Nephron progenitor cell (in vitro differentiated cells): Measurements from ENCODE around the gene VCAN.
A peak's percentile ranks its signal among the peaks of the same experiment; 100 is the strongest.

Experiments
- DNase-seq: peaks from one replicate; pipeline ENCODE4 v3.0.0; 2021
- H3K27ac Mint-ChIP-seq: 2 replicates; pipeline ENCODE4 v1.8.0; 2021; ENCODE audit warnings: mild to moderate bottlenecking, moderate library complexity, mixed read lengths
- H3K27me3 Mint-ChIP-seq: 2 replicates; pipeline ENCODE4 v1.8.0; 2021; ENCODE audit warnings: mild to moderate bottlenecking, low read depth, mixed read lengths; ENCODE audit not compliant: poor library complexity
- H3K36me3 Mint-ChIP-seq: 2 replicates; pipeline ENCODE4 v1.8.0; 2021; ENCODE audit warnings: low read depth, mixed read lengths
- H3K4me1 Mint-ChIP-seq: 2 replicates; pipeline ENCODE4 v1.8.0; 2021; ENCODE audit warnings: mixed read lengths
- H3K4me3 Mint-ChIP-seq: 2 replicates; pipeline ENCODE4 v1.8.0; 2021; ENCODE audit warnings: mild to moderate bottlenecking, moderate library complexity, mixed read lengths
- H3K9me3 Mint-ChIP-seq: 2 replicates; pipeline ENCODE4 v1.8.0; 2021; ENCODE audit warnings: mild to moderate bottlenecking, moderate library complexity, mixed read lengths
- CTCF ChIP-seq: fragments of 200-600 bp; sonication (generic); IDR thresholded peaks from 2 replicates; pipeline ENCODE4 v1.5.0; 2021; ENCODE audit warnings: antibody characterized with exemption

Gene VCAN

GRCh38 chr5:83503662-83504061, 32.1 kb downstream of the VCAN start:
- Mint-ChIP-seq H3K27ac (no peak overlapping the region), H3K36me3 (peaks cover 100% of the 10 kb centered on the region), H3K27me3 (peaks cover 6% of the 10 kb centered on the region), H3K4me1 (no peaks in the 10 kb centered on the region), H3K9me3 (peaks cover 70% of the 10 kb centered on the region), H3K4me3 (no peak overlapping the region)
- no peak for DNase-seq
- TF ChIP-seq CTCF = no peak

GRCh38 chr5:83507431-83507830, 35.9 kb downstream of the VCAN start:
- Mint-ChIP-seq H3K4me3 (no peak overlapping the region), H3K27me3 (peaks cover 6% of the 10 kb centered on the region), H3K4me1 (peaks cover 7% of the 10 kb centered on the region), H3K27ac (peak overlapping the region; percentile 55), H3K9me3 (peaks cover 38% of the 10 kb centered on the region), H3K36me3 (peaks cover 92% of the 10 kb centered on the region)
- TF ChIP-seq CTCF = no peak
- DNase-seq = no peak

- no peak for DNase-seq
- Mint-ChIP-seq H3K27me3 (peaks cover 5% of the 10 kb centered on the region), H3K4me1 (peaks cover 7% of the 10 kb centered on the region), H3K9me3 (peaks cover 20% of the 10 kb centered on the region), H3K36me3 (peaks cover 89% of the 10 kb centered on the region), H3K27ac (peak overlapping the region; percentile 61), H3K4me3 (no peak overlapping the region)
- no peak for TF ChIP-seq CTCF
Measured at GRCh38 chr5:83509540-83509939, 38.0 kb downstream of the VCAN start.

- H3K9me3 Mint-ChIP-seq = peaks cover 13% of the 10 kb centered on the region
- peaks cover 89% of the 10 kb centered on the region for H3K36me3 Mint-ChIP-seq
- no peak for TF ChIP-seq CTCF
- H3K27me3 Mint-ChIP-seq = no peaks in the 10 kb centered on the region
- no peak overlapping the region for H3K4me3 Mint-ChIP-seq
- H3K27ac Mint-ChIP-seq = no peak overlapping the region
- peaks cover 7% of the 10 kb centered on the region for H3K4me1 Mint-ChIP-seq
- no peak for DNase-seq
Measured at GRCh38 chr5:83510260-83510659, 38.7 kb downstream of the VCAN start.

GRCh38 chr5:83512061-83512745, 40.7 kb downstream of the VCAN start:
- Mint-ChIP-seq H3K27ac (no peak overlapping the region), H3K27me3 (no peaks in the 10 kb centered on the region), H3K9me3 (no peaks in the 10 kb centered on the region), H3K36me3 (peaks cover 83% of the 10 kb centered on the region), H3K4me3 (no peak overlapping the region), H3K4me1 (peaks cover 7% of the 10 kb centered on the region)
- no peak for DNase-seq
- TF ChIP-seq CTCF = no peak

- Mint-ChIP-seq H3K4me1 (peaks cover 7% of the 10 kb centered on the region), H3K27ac (no peak overlapping the region), H3K4me3 (no peak overlapping the region), H3K9me3 (no peaks in the 10 kb centered on the region), H3K36me3 (peaks cover 78% of the 10 kb centered on the region), H3K27me3 (no peaks in the 10 kb centered on the region)
- DNase-seq = no peak
- no peak for TF ChIP-seq CTCF
Measured at GRCh38 chr5:83513081-83513480, 41.5 kb downstream of the VCAN start.
